IPS DF 4.7 (cell line): ENCODE measurements around the gene CTDSPL.

Source experiments
- DNase-seq: peaks from one replicate; pipeline ENCODE4 v3.0.0-alpha.2; 2013; ENCODE audit warnings: low spot score; ENCODE audit errors: extremely low read depth

CTDSPL gene

GRCh38 chr3:37890522-37890921, 28.8 kb downstream of the CTDSPL start:
- no peak for DNase-seq

- no peak for DNase-seq
Measured at GRCh38 chr3:37891227-37891626, 29.5 kb downstream of the CTDSPL start.

- DNase-seq = no peak
Measured at GRCh38 chr3:37892927-37893600, 31.4 kb downstream of the CTDSPL start.

- no peak for DNase-seq
Measured at GRCh38 chr3:37896827-37897226, 35.1 kb downstream of the CTDSPL start.

GRCh38 chr3:37897763-37898162, 36.1 kb downstream of the CTDSPL start:
- DNase-seq = no peak

- no peak for DNase-seq
Measured at GRCh38 chr3:37898424-37898823, 36.7 kb downstream of the CTDSPL start.

- no peak for DNase-seq
Measured at GRCh38 chr3:37899101-37899707, 37.5 kb downstream of the CTDSPL start.

- no peak for DNase-seq
Measured at GRCh38 chr3:37899711-37900306, 38.1 kb downstream of the CTDSPL start.

GRCh38 chr3:37901721-37902120, 40.0 kb downstream of the CTDSPL start:
- DNase-seq = no peak

- DNase-seq = no peak
Measured at GRCh38 chr3:37902674-37903073, 41.0 kb downstream of the CTDSPL start.

- DNase-seq = no peak
Measured at GRCh38 chr3:37903320-37903719, 41.6 kb downstream of the CTDSPL start.

GRCh38 chr3:37903734-37904133, 42.1 kb downstream of the CTDSPL start:
- no peak for DNase-seq

GRCh38 chr3:37904601-37905000, 42.9 kb downstream of the CTDSPL start:
- no peak for DNase-seq

- no peak for DNase-seq
Measured at GRCh38 chr3:37905346-37905745, 43.7 kb downstream of the CTDSPL start.

GRCh38 chr3:37905987-37906674, 44.5 kb downstream of the CTDSPL start:
- DNase-seq = no peak

GRCh38 chr3:37906734-37907282, 45.1 kb downstream of the CTDSPL start:
- DNase-seq = no peak

- DNase-seq = no peak
Measured at GRCh38 chr3:37907371-37907770, 45.7 kb downstream of the CTDSPL start.

GRCh38 chr3:37907906-37908305, 46.2 kb downstream of the CTDSPL start:
- DNase-seq = no peak

- no peak for DNase-seq
Measured at GRCh38 chr3:37909067-37909911, 47.6 kb downstream of the CTDSPL start.

GRCh38 chr3:37910671-37911400, 49.2 kb downstream of the CTDSPL start:
- DNase-seq = no peak
